Left ventricle myocardium inferior (tissue), 1 donor: ENCODE data around the gene KCNMA1. TPM values are rescaled to one million over a fixed set of nuclear protein-coding genes. Genes with fewer than 3 reads are reported as not detected.

ENCODE experiments used
- DNase-seq: peaks from one replicate; pipeline ENCODE4 v3.0.0-alpha.2; 2020
- H3K27ac ChIP-seq: fragments of 200-600 bp; replicated peaks from 2 replicates; pipeline ENCODE4 v1.8.0; 2021
- H3K27me3 ChIP-seq: fragments of 200-600 bp; 2 replicates; pipeline ENCODE4 v1.8.0; 2021; ENCODE audit warnings: low read depth
- H3K36me3 ChIP-seq: fragments of 200-600 bp; 2 replicates; pipeline ENCODE4 v1.8.0; 2021
- H3K4me1 ChIP-seq: fragments of 200-600 bp; 2 replicates; pipeline ENCODE4 v1.8.0; 2021
- H3K4me3 ChIP-seq: fragments of 200-600 bp; 2 replicates; pipeline ENCODE4 v1.8.0; 2021; ENCODE audit warnings: mild to moderate bottlenecking, moderate library complexity
- H3K9me3 ChIP-seq: fragments of 200-600 bp; replicated peaks from 2 replicates; pipeline ENCODE4 v1.8.0; 2021
- intact Hi-C: fragments of 100-400 bp; cut with micrococcal nuclease; formaldehyde crosslinking; loops from one replicate; pipeline ENCODE4 v1.11.0; 2022
- total RNA-seq: library from RNA; stranded (reverse); fragmentation: NEBNext Ultra II Directional; extraction: Animal tissue kit (Norgen Biotek cat#: 25700); gene quantifications from one replicate; pipeline ENCODE4 v1.2.1, GENCODE V29; 2021
- TF ChIP-seq, protein P1 (sequence below): fragments of 200-600 bp; IDR thresholded peaks from 2 replicates; pipeline ENCODE4 v1.8.0; 2021; ENCODE audit warnings: antibody characterized with exemption, mild to moderate bottlenecking, borderline replicate concordance
- donor health status: DM: no; HTN: yes; CAD: no; lungs with severe emphysema.

KCNMA1 gene
- total RNA-seq, 1 donor from 2014 or later: 1.8 TPM

DNA sequence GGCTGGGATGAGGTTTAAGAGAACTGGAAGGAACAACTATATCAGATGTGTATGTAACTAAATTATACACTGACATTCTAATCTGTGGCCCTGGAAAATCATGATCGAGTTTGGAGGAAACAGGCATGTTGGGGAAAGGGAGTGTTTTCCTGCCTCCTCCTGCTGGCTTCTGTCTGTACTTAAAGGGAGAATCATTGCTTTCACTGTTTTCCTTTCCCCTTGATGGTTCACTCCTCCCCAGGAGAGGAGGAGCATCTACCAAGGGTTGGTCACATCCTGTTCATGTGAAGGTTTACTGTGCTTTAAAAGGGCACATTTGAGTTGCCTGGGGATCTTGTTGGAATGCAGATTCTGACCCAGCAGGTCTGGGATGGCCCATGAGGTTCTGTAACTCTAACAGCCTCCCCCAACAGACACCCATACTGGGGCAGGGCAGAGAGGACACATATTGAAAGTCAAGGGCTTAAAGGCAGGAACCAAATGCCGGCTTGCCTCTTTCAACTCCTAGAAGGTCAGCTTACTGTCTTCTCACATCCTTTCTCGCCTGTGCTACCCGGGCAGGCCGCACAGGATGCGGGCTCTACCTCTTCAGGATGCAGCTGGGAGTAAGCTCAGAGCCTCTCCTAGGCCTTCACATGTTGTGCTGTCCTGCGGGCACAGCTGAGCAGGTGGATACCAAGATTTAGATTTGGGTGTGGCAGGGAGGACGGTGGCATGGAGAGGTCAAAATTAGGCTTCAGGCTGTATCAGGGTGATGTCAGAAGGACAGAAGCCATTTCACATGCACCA, 694.8 kb downstream of the KCNMA1 start:
- H3K9me3 ChIP-seq: no peaks in the 10 kb centered on the region
- H3K4me1 ChIP-seq: peaks cover 12% of the 10 kb centered on the region
- no peak for DNase-seq
- no peaks in the 10 kb centered on the region for H3K27me3 ChIP-seq
- TF ChIP-seq, protein P1, sequence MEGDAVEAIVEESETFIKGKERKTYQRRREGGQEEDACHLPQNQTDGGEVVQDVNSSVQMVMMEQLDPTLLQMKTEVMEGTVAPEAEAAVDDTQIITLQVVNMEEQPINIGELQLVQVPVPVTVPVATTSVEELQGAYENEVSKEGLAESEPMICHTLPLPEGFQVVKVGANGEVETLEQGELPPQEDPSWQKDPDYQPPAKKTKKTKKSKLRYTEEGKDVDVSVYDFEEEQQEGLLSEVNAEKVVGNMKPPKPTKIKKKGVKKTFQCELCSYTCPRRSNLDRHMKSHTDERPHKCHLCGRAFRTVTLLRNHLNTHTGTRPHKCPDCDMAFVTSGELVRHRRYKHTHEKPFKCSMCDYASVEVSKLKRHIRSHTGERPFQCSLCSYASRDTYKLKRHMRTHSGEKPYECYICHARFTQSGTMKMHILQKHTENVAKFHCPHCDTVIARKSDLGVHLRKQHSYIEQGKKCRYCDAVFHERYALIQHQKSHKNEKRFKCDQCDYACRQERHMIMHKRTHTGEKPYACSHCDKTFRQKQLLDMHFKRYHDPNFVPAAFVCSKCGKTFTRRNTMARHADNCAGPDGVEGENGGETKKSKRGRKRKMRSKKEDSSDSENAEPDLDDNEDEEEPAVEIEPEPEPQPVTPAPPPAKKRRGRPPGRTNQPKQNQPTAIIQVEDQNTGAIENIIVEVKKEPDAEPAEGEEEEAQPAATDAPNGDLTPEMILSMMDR: no peak
- intact Hi-C loops: no loop called here
- H3K27ac ChIP-seq: no peak overlapping the region
- H3K4me3 ChIP-seq: no peak overlapping the region
- H3K36me3 ChIP-seq: no peaks in the 10 kb centered on the region

DNA sequence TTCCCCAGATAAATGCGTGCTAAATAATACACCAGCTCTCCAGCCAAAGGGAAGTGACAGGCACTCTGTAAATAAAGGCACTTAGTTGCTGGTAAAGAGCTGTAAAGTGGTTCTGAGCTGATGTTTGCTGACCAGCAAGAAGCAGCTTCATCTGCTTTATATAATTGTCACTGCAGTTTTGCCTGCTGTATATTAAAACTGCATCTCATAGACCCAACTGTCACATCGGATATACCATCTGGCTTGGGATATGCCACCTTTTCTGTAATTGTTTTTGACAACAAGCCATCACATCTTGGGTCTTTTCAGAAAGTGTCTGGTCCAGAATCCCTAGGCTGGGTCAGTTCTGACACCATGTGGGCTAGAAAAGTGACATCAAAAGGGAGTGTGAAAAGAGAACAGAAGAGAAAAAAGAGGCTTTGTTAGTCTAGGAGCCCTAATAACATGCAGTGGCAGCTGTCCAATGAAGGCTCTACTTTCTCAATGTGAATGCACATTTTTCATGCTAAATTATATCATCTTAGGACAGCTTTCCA, 697.6 kb downstream of the KCNMA1 start:
- Histone ChIP-seq H3K36me3 (no peaks in the 10 kb centered on the region), H3K27me3 (peaks cover 7% of the 10 kb centered on the region), H3K4me3 (no peak overlapping the region), H3K4me1 (peaks cover 6% of the 10 kb centered on the region), H3K27ac (no peak overlapping the region), H3K9me3 (no peaks in the 10 kb centered on the region)
- TF ChIP-seq, protein P1: no peak
- DNase-seq: no peak
- intact Hi-C loops: no loop called here

DNA sequence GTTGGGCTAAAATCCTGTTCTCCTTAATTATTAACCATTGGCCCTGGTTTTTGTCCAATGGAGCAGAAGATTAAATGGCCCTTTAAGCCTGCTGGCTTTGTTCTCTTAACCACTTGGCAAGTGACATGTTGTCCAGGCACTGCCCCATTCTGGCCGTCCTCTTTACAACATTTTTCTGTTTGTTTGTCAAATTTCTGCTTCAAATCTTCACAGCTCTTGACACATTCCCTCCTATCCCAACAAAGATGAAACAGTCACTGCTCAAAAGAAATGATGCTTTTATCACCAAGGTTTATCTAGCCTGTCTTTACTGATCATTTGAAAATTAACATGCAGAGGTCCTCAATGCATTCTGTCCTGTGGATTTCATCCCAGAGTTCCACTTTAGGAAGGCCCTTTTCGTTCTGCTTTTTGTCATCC, 700.4 kb downstream of the KCNMA1 start:
- intact Hi-C loops: no loop called here
- Histone ChIP-seq H3K9me3 (no peaks in the 10 kb centered on the region), H3K4me3 (no peak overlapping the region), H3K36me3 (no peaks in the 10 kb centered on the region), H3K27me3 (peaks cover 10% of the 10 kb centered on the region), H3K27ac (no peak overlapping the region), H3K4me1 (peaks cover 6% of the 10 kb centered on the region)
- no peak for DNase-seq
- TF ChIP-seq, protein P1: no peak

DNA sequence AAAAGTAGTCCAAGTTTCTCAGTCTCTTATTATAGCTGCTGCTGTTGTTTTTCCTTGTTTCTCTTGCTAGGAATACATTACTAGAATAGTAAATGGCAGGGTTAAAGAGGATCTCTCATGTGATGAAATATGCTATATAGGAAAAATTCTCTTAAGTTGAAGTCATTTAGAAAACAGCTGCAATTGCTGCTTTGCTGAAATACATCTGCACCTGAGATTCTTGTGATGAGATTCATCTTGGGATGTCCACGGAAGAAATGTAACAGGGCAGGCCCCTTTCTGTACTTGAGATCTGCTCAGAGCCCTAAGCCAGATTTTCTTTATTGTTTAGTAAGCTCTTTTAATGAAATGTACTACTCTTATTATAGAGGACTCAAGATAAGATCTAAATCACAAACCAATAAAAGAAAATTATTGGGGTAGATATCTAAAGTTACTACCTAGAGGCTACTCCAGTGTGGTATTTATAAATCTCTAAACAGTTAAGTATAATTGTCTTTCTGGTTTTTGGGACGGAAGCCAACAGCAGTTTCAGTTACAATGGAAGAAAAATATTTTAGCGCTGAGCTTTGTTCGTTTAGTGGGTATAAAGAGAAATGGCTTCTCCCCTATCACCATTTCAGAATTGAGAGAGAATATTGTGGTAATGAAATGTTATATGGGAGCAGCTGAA, 701.5 kb downstream of the KCNMA1 start:
- intact Hi-C loops: no loop called here
- Histone ChIP-seq H3K4me3 (no peak overlapping the region), H3K9me3 (no peaks in the 10 kb centered on the region), H3K27ac (no peak overlapping the region), H3K4me1 (peaks cover 6% of the 10 kb centered on the region), H3K36me3 (no peaks in the 10 kb centered on the region), H3K27me3 (peaks cover 10% of the 10 kb centered on the region)
- DNase-seq: no peak
- TF ChIP-seq, protein P1: no peak

DNA sequence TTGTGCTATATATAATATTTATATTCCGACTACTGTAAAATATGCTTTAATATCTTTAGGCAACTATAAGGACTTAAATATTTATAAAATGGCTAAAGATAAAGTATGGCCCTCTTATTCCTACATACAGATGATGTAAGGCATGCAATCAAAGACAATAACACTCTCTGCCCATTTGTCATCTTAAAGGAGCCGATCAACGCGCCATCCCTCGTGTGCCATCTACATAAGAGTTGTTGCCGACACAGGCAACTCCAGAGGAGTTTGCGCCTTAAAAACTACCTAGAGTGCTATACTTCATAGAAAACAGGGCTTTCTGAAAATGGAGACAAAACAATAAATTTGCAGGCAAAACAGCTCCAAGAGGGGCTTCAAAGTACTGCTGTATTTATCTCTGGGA, 709.0 kb downstream of the KCNMA1 start:
- TF ChIP-seq, protein P1: no peak
- Histone ChIP-seq H3K9me3 (no peaks in the 10 kb centered on the region), H3K4me3 (no peak overlapping the region), H3K27me3 (no peaks in the 10 kb centered on the region), H3K36me3 (no peaks in the 10 kb centered on the region), H3K27ac (no peak overlapping the region), H3K4me1 (no peaks in the 10 kb centered on the region)
- DNase-seq: no peak
- intact Hi-C loops: no loop called here
